RWPE2 (cell line): ENCODE results near the gene MORC2.

ENCODE experiments used
- ATAC-seq: fragments of 200-7000 bp; cut with Tn5 transposase; 3 replicates; pipeline ENCODE4 v1.9.1; 2021; ENCODE audit warnings: low read depth
- DNase-seq: peaks from one replicate; pipeline ENCODE4 v3.0.0-alpha.2; 2020; ENCODE audit warnings: low spot score
- H3K27ac ChIP-seq: fragments of 450-650 bp; 2 replicates; pipeline ENCODE4 v1.5.1; 2017; ENCODE audit warnings: mild to moderate bottlenecking; ENCODE audit not compliant: poor library complexity, severe bottlenecking
- H3K27me3 ChIP-seq: fragments of 250-450 bp; sonication (Bioruptor Pico); 2 replicates; pipeline ENCODE4 v1.5.1; 2021; ENCODE audit warnings: mild to moderate bottlenecking, moderate library complexity; ENCODE audit not compliant: insufficient read depth, poor library complexity, severe bottlenecking
- H3K36me3 ChIP-seq: fragments of 250-450 bp; sonication (Bioruptor Pico); 2 replicates; pipeline ENCODE4 v1.5.1; 2020; ENCODE audit warnings: low read depth, mild to moderate bottlenecking, moderate library complexity
- H3K4me1 ChIP-seq: fragments of 250-450 bp; sonication (Bioruptor Pico); 2 replicates; pipeline ENCODE4 v1.5.1; 2021; ENCODE audit warnings: mild to moderate bottlenecking, moderate library complexity; ENCODE audit not compliant: insufficient read depth, poor library complexity, severe bottlenecking
- H3K4me3 ChIP-seq: fragments of 250-450 bp; sonication (Bioruptor Pico); 2 replicates; pipeline ENCODE4 v1.5.1; 2021; ENCODE audit warnings: mild to moderate bottlenecking, moderate library complexity; ENCODE audit not compliant: severe bottlenecking
- H3K9me3 ChIP-seq: fragments of 250-450 bp; sonication (Bioruptor Pico); 2 replicates; pipeline ENCODE4 v1.5.1; 2021; ENCODE audit warnings: mild to moderate bottlenecking, moderate library complexity; ENCODE audit not compliant: severe bottlenecking
- TF ChIP-seq, protein P1 (sequence below): fragments of 450-650 bp; IDR thresholded peaks from one replicate; pipeline ENCODE4 v1.5.1; 2017; ENCODE audit warnings: mild to moderate bottlenecking, moderate library complexity; ENCODE audit not compliant: poor library complexity, severe bottlenecking

Gene MORC2

DNA sequence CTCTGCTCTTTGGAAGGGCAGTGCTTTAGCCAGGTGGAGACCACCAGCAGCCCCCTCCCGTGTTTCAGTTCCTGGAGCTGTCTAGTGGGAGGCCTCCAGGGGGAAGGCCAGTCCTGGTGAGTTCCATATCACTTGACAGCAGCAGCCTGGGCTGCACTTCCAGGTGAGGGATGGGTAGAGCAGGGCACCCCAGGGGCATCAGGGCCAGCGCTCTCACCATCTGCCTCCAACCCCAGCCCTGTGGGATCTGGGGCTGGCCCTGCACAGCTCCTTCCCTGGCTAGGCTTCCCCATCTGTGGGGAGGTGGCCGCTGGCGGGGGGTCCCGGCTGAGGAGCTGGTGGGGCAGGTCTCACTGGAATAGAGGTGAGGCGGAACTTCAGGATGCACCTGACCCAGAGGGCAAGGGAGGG, 60.5 kb downstream of the MORC2 start:
- Histone ChIP-seq H3K27ac (no peak overlapping the region), H3K27me3 (no peaks in the 10 kb centered on the region), H3K9me3 (no peaks in the 10 kb centered on the region), H3K4me1 (no peaks in the 10 kb centered on the region), H3K36me3 (no peaks in the 10 kb centered on the region), H3K4me3 (no peak overlapping the region)
- ATAC-seq (no peak), DNase-seq (no peak)
- TF ChIP-seq, protein P1, sequence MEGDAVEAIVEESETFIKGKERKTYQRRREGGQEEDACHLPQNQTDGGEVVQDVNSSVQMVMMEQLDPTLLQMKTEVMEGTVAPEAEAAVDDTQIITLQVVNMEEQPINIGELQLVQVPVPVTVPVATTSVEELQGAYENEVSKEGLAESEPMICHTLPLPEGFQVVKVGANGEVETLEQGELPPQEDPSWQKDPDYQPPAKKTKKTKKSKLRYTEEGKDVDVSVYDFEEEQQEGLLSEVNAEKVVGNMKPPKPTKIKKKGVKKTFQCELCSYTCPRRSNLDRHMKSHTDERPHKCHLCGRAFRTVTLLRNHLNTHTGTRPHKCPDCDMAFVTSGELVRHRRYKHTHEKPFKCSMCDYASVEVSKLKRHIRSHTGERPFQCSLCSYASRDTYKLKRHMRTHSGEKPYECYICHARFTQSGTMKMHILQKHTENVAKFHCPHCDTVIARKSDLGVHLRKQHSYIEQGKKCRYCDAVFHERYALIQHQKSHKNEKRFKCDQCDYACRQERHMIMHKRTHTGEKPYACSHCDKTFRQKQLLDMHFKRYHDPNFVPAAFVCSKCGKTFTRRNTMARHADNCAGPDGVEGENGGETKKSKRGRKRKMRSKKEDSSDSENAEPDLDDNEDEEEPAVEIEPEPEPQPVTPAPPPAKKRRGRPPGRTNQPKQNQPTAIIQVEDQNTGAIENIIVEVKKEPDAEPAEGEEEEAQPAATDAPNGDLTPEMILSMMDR = no peak

DNA sequence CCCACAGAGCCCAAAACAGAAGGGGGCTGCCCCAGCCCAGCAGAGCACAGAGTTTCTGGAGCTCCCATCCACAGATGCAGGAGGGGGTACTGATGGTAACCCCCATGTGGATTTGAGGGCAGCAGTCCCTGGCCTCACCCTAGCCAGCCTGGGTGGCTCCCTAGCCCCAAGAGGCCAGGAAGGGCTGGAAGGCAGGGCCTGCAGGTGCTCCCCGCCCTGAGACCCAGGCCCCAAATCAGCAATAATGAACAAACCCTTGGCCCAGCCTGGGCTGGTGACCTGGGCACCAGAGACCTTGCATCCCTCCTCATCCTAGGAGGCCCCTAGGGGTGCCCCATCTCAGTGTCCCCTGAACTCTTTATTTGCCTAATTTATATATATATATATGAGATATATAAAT, 61.6 kb downstream of the MORC2 start:
- Histone ChIP-seq H3K4me1 (no peaks in the 10 kb centered on the region), H3K4me3 (no peak overlapping the region), H3K27ac (no peak overlapping the region), H3K9me3 (no peaks in the 10 kb centered on the region), H3K36me3 (0 out of 2 replicates have a peak, but pooled peaks cover 3% of the 10 kb centered on the region), H3K27me3 (no peaks in the 10 kb centered on the region)
- no peak for DNase-seq
- ATAC-seq = no peak
- TF ChIP-seq, protein P1 = no peak

DNA sequence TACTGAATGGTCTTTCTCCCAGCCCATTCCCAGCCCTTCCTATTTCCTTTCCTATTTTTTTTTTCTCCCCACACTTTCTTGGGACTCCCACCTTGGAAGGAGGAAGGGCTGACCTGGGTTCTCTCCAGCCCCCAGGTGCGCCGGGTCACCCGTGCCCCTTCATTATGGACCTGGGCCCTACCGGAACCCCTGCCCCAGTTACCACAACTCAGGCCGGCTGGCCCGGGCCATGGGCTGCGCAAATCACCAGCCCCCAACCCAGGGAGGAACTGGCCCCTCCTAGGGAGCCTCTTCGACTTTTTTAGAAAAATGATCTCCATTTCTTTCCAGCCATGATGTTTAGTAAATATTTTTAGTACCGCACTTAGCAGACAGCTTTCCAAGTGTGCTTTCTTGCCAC, 62.2 kb downstream of the MORC2 start:
- no peak for ATAC-seq

DNA sequence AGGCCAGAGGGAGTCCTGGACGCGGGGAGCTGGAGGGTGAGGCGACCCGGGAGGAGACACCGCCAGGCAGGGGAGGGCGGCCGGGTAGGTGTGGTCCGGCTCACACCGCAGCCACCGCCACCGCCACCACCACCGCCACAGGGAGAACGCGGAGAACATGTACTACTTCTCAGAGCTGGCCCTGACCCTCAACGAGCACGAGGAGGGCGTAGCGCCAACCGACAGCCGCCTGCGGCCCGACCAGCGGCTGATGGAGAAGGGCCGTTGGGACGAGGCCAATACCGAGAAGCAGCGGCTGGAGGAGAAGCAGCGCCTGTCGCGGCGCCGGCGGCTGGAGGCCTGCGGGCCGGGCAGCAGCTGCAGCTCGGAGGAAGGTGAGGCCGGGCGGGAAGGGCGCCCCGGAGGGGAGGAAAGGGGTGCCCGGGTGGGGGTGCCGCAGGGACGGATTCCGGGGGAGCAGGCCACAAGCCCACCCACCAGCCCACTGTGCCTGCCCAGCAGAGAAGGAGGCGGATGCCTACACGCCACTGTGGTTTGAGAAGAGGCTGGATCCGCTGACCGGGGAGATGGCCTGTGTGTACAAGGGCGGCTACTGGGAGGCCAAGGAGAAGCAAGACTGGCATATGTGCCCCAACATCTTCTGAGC, 62.8 kb downstream of the MORC2 start:
- DNase-seq = no peak
- Histone ChIP-seq H3K27me3 (no peaks in the 10 kb centered on the region), H3K27ac (no peak overlapping the region), H3K9me3 (no peaks in the 10 kb centered on the region), H3K4me3 (no peak overlapping the region), H3K36me3 (peaks cover 7% of the 10 kb centered on the region), H3K4me1 (no peaks in the 10 kb centered on the region)
- TF ChIP-seq, protein P1 = no peak
- ATAC-seq = no peak

More for the DNA sequence above, 62.2 kb downstream of the MORC2 start:
- H3K36me3 ChIP-seq = peaks cover 3% of the 10 kb centered on the region; the same call in 1 of the 2 replicates
- H3K27ac ChIP-seq = no peak overlapping the region
- no peaks in the 10 kb centered on the region for H3K9me3 ChIP-seq
- TF ChIP-seq, protein P1 = no peak
- no peaks in the 10 kb centered on the region for H3K27me3 ChIP-seq
- no peak overlapping the region for H3K4me3 ChIP-seq
- no peaks in the 10 kb centered on the region for H3K4me1 ChIP-seq
- DNase-seq = no peak

DNA sequence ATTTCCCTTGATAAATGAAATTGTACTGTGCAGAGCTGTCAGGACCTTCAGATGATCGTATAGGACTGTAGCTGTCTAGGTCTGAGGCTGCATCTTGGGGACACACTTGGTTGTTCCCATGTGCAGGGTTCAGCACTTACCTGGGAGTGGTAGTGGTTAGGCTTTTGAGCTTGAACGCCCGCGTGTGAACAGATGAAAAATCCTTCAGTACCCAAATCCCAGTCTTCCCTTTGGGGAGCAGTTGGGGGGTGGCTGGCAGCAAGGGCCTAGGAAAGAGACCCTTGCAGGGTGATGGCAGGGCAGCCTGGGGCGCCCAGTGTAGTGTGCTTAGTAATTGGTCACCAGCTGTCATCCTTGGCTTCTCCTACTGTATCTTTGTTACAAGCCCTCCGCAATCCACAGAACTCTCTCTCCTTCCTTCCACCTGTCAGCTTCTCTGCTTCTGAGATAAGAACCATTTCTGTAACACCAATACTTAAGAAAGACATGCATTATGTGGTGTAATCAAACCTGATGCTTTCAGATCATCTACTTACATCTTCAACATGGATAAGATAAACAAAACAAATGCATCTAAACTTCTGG, 64.6 kb downstream of the MORC2 start:
- no peaks in the 10 kb centered on the region for H3K9me3 ChIP-seq
- H3K4me3 ChIP-seq = no peak overlapping the region
- H3K27ac ChIP-seq = no peak overlapping the region
- H3K4me1 ChIP-seq = no peaks in the 10 kb centered on the region
- no peaks in the 10 kb centered on the region for H3K27me3 ChIP-seq
- H3K36me3 ChIP-seq = peaks cover 24% of the 10 kb centered on the region
- TF ChIP-seq, protein P1 = no peak
- DNase-seq (no peak), ATAC-seq (no peak)
